GM13977 (cell line): ENCODE data around the gene TP53I11.

Experiments used
- DNase-seq: peaks from one replicate; pipeline ENCODE4 v3.0.0; 2012; ENCODE audit warnings: low spot score
- in situ Hi-C: fragments of 300-500 bp; cut with MboI; formaldehyde crosslinking; loops from one replicate; pipeline ENCODE4 v1.12.0; 2022; ENCODE audit warnings: low sequenced_read_pairs, low pct_unique_long_range_greater_than_20kb, mixed read lengths, inconsistent platforms; ENCODE audit not compliant: unreplicated experiment
- TF ChIP-seq, protein P1 (sequence below): IDR thresholded peaks from 2 replicates; pipeline ENCODE4 v1.5.1; 2012; ENCODE audit warnings: mild to moderate bottlenecking, control low read depth; ENCODE audit not compliant: insufficient read depth; ENCODE audit errors: extremely low read depth, missing control alignments

Gene TP53I11

GRCh38 chr11:44942029-44942955, 8.4 kb downstream of the TP53I11 start:
- TF ChIP-seq, protein P1, sequence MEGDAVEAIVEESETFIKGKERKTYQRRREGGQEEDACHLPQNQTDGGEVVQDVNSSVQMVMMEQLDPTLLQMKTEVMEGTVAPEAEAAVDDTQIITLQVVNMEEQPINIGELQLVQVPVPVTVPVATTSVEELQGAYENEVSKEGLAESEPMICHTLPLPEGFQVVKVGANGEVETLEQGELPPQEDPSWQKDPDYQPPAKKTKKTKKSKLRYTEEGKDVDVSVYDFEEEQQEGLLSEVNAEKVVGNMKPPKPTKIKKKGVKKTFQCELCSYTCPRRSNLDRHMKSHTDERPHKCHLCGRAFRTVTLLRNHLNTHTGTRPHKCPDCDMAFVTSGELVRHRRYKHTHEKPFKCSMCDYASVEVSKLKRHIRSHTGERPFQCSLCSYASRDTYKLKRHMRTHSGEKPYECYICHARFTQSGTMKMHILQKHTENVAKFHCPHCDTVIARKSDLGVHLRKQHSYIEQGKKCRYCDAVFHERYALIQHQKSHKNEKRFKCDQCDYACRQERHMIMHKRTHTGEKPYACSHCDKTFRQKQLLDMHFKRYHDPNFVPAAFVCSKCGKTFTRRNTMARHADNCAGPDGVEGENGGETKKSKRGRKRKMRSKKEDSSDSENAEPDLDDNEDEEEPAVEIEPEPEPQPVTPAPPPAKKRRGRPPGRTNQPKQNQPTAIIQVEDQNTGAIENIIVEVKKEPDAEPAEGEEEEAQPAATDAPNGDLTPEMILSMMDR, result no peak
- in situ Hi-C loops, result loop anchor here (25.0 kb wide), 1 partner anchor 370 kb away; no protein-coding TSS in a partner anchor
- DNase-seq, result no peak

DNA sequence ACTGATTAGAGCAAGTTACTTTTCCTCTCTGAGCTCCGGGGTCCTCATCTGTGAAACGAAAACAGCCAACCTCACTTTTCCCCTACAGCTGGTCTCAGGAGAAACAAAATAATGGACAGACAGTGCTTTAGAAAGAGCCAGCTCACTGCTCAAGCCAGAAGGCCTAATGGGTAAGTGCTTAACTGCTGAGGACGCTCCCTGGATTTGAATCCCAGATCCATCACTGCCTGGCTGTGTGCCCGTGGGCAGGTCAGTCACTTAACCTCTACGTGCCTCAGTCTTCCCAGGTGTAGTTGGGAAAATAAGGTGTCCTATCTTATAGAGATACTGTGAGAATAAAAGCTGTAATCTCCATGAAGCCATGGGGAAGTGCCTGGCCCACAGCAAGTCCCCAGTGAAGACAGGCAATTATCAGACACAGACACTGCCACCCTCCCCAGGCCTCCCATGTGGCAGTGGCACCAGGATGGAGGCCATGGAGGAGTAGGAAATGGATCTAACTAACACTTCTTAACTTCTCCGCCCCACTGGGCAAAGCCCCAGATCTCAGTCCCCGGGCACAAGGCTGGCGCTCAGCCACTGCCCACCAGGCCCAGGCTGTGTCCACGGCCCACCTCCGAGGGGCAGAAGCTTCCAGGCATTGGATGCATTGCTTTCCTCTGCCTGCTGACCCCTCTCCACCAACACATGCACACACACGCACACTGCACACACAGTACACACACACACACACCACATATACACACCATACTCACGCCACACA, 9.2 kb downstream of the TP53I11 start:
- in situ Hi-C loops, result loop anchor here (25.0 kb wide), 1 partner anchor 371 kb away; no protein-coding TSS in a partner anchor
- TF ChIP-seq, protein P1, result no peak
- DNase-seq, result no peak

DNA sequence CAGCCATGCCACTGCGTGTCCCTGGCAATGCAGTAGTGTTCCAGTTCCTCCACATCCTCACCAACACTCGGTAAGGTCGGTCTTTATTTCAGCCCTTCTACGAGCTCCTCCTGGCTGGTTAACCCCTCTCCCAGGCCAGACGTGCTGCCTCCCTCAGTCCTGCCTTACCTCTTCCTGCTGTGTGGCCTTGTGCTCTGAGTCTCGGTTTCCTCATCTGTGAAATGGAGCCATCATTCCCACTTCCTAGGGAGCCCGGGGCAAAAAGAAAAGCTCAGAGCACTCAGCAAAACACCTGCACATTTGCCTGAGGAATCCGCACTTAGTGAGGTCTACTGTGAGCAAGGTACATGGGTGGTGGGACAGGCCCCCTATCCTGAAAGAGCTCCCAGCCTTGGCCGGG, 9.8 kb downstream of the TP53I11 start:
- in situ Hi-C loops, result loop anchor here (25.0 kb wide), 1 partner anchor 371 kb away; no protein-coding TSS in a partner anchor
- DNase-seq, result no peak
- TF ChIP-seq, protein P1, result no peak

DNA sequence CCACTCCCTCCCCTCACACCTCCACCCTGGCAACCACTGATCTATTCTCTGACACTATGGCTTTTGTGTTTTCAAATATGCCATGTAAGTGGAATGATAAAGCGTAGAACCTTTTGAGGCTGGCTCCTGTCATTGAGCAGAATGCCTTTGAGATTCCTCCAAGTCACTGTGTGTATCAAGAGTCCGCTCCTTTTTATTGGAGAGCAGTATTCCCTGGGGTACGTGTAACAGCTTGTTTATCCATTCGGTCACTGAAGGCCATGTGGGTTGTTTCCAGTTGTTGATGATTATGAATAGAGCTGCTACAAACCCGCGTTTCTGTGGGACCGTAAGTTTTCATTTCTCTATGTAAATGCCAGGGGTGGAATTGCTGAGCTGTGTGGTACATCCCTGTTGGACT, 10.3 kb downstream of the TP53I11 start:
- in situ Hi-C loops, result loop anchor here (25.0 kb wide), 1 partner anchor 372 kb away; no protein-coding TSS in a partner anchor
- TF ChIP-seq, protein P1, result no peak
- no peak for DNase-seq

DNA sequence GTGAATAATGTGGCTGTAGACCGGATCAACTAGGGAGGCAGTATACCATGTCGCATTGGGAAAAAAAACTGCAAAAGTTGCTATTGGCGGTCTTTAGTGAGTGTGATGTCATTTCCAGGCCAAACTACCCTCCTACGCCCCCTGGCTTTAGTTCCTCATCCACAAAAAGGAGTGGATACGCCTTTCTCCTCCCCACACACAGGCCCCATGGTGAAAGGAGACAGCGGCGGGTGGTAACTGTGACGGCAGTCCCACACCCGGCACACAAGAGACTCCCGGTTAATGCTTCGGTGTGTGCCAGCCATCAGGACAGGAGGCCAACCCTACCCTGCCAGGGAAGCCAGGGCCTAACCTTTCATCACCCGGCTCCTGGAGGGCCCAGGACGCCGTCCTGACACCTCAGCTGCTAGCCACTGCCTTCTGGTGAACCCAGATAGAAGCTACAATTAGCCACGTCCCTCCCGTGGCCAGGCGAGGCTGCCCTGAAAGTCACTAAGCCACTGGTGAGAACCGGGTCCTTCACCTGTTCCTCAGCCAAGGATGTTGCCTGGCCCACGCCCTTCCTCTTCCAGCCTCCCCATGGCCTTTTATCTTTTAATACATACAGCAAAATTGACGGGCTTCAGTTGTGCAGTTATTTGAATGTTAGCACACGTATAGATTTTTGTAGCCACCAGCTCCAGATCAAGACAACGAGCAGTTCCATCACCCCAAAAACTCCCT, 10.8 kb downstream of the TP53I11 start:
- in situ Hi-C loops, result loop anchor here (5.0 to 25.0 kb wide), 2 partner anchors 167 to 372 kb away; no protein-coding TSS in a partner anchor
- no peak for DNase-seq
- TF ChIP-seq, protein P1, result no peak
